ENCODE measurements around the gene TRIM38. TPM values are rescaled to one million over a fixed set of nuclear protein-coding genes. Genes with fewer than 3 reads are reported as not detected.
"Not testable (repeated sequence)": the region's sequence is repeated elsewhere in the genome, so short reads cannot be mapped to it uniquely, and the experiment has no call there.

Gene TRIM38
- total and polyA plus RNA-seq, 4 donors, result 7.2 to 18.0 (median 10.1) TPM

- no peak for TF ChIP-seq CTCF (IDR thresholded peaks at IDR 0.05; ENCODE audit: control extremely low read depth, extremely low read depth)
- no peaks in the 10 kb centered on the region for H3K27me3 ChIP-seq (ENCODE audit: control insufficient read depth in 3 of 3, insufficient read depth in 3 of 3, low read length in 2 of 3)
- H3K4me1 ChIP-seq (ENCODE audit: control insufficient read depth in 5 of 5, insufficient read depth in 5 of 5, low read length in 5 of 5), result no peaks in the 10 kb centered on the region
- 63 to 77% methylated on average over 8 of the region's 8 CpGs for WGBS, 2 donors
- H3K9me3 ChIP-seq (ENCODE audit: control insufficient read depth in 4 of 4, insufficient read depth in 3 of 4, low read length in 3 of 4), result no peaks in the 10 kb centered on the region
- H3K36me3 ChIP-seq (ENCODE audit: control insufficient read depth in 4 of 4, insufficient read depth in 4 of 4, low read length in 4 of 4), result no peaks in the 10 kb centered on the region
- no peak overlapping the region for H3K27ac ChIP-seq (ENCODE audit: low read depth in 1 of 2, low read length in 1 of 2)
- ATAC-seq (ENCODE audit: insufficient read depth, low FRiP score) (no peak), DNase-seq (no peak)
- no peak overlapping the region for H3K4me3 ChIP-seq
- no peak overlapping the region for H3K9ac ChIP-seq (ENCODE audit: insufficient read depth in 1 of 2, low read length in 2 of 2)
Measured at GRCh38 chr6:25944688-25945574, 17.7 kb upstream of the TRIM38 start.

- ATAC-seq (ENCODE audit: insufficient read depth, low FRiP score); H3K36me3 ChIP-seq (ENCODE audit: control insufficient read depth in 4 of 4, insufficient read depth in 4 of 4, low read length in 4 of 4); H3K27me3 ChIP-seq (ENCODE audit: control insufficient read depth in 3 of 3, insufficient read depth in 3 of 3, low read length in 2 of 3); H3K27ac ChIP-seq (ENCODE audit: low read depth in 1 of 2, low read length in 1 of 2); H3K9me3 ChIP-seq (ENCODE audit: control insufficient read depth in 4 of 4, insufficient read depth in 3 of 4, low read length in 3 of 4); H3K4me1 ChIP-seq (ENCODE audit: control insufficient read depth in 5 of 5, insufficient read depth in 5 of 5, low read length in 5 of 5); H3K9ac ChIP-seq (ENCODE audit: insufficient read depth in 1 of 2, low read length in 2 of 2); H3K4me3 ChIP-seq; DNase-seq: not testable (repeated sequence)
- 91 to 96% methylated on average over 3 of the region's 3 CpGs for WGBS, 2 donors
Measured at GRCh38 chr6:25945738-25946137, 16.9 kb upstream of the TRIM38 start.

GRCh38 chr6:25946631-25947030 lies 16.0 kb upstream of the TRIM38 start:
- no peaks in the 10 kb centered on the region for H3K4me1 ChIP-seq (ENCODE audit: control insufficient read depth in 5 of 5, insufficient read depth in 5 of 5, low read length in 5 of 5)
- 86 to 89% methylated on average over 2 of the region's 2 CpGs for WGBS, 2 donors
- H3K36me3 ChIP-seq (ENCODE audit: control insufficient read depth in 4 of 4, insufficient read depth in 4 of 4, low read length in 4 of 4), result no peaks in the 10 kb centered on the region
- DNase-seq (no peak), ATAC-seq (ENCODE audit: insufficient read depth, low FRiP score) (no peak)
- H3K4me3 ChIP-seq, result no peak overlapping the region
- no peak overlapping the region for H3K9ac ChIP-seq (ENCODE audit: insufficient read depth in 1 of 2, low read length in 2 of 2)
- no peaks in the 10 kb centered on the region for H3K27me3 ChIP-seq (ENCODE audit: control insufficient read depth in 3 of 3, insufficient read depth in 3 of 3, low read length in 2 of 3)
- H3K9me3 ChIP-seq (ENCODE audit: control insufficient read depth in 4 of 4, insufficient read depth in 3 of 4, low read length in 3 of 4), result no peaks in the 10 kb centered on the region
- no peak for TF ChIP-seq CTCF (IDR thresholded peaks at IDR 0.05; ENCODE audit: control extremely low read depth, extremely low read depth)
- H3K27ac ChIP-seq (ENCODE audit: low read depth in 1 of 2, low read length in 1 of 2), result no peak overlapping the region

GRCh38 chr6:25947492-25947891 lies 15.1 kb upstream of the TRIM38 start:
- ATAC-seq (ENCODE audit: insufficient read depth, low FRiP score); DNase-seq; H3K27ac ChIP-seq (ENCODE audit: low read depth in 1 of 2, low read length in 1 of 2); H3K9me3 ChIP-seq (ENCODE audit: control insufficient read depth in 4 of 4, insufficient read depth in 3 of 4, low read length in 3 of 4); H3K9ac ChIP-seq (ENCODE audit: insufficient read depth in 1 of 2, low read length in 2 of 2); H3K27me3 ChIP-seq (ENCODE audit: control insufficient read depth in 3 of 3, insufficient read depth in 3 of 3, low read length in 2 of 3); H3K4me1 ChIP-seq (ENCODE audit: control insufficient read depth in 5 of 5, insufficient read depth in 5 of 5, low read length in 5 of 5); H3K4me3 ChIP-seq; H3K36me3 ChIP-seq (ENCODE audit: control insufficient read depth in 4 of 4, insufficient read depth in 4 of 4, low read length in 4 of 4): not testable (repeated sequence)
- WGBS, 2 donors, result 96 to 97% methylated on average over 3 of the region's 3 CpGs
